ENCODE measurements around the gene CFAP46.

The CFAP46 gene

DNA sequence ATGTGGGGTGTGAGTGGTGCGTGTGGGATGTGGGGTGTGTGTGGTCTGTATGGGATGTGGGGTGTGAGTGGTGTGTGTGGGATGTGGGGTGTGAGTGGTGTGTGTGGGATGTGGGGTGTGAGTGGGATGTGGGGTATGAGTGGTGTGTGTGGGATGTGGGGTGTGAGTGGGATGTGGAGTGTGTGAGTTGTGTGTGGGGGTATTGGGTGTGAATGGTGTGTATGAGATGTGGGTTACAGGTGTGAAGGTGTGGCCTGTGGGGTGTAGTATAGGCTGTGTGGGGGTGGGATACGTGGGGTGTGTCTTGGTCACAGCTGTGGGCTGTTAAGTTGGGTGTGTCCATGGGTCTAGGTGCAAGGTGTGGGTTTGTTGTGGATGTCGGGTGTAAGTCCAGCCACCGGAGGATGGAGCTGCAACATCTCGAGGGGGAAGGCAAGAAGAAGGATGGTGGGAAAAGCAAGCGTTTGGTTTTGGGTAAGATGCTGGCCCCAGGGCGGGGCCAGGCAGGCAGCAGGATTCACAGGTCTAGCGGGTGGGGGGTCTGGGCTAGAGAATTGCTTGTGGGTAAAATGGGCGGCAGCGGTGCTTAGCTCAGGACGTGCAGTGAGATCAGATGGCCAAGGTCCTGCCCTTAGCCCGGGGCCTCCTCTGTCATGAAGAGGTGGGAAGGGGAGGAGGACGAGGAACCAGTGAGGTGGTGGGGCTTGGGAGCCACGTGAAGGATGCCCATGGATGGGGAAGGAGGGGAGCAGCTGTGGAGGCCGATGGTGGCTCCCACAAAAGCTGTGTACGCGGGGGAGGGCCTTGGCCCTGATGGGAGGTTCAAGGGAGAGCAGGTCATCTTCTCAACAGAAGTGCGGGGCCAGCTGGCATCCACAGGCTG is 60.1 kb downstream of the CFAP46 start:
- no peak for DNase-seq (ENCODE audit: low spot score)

DNA sequence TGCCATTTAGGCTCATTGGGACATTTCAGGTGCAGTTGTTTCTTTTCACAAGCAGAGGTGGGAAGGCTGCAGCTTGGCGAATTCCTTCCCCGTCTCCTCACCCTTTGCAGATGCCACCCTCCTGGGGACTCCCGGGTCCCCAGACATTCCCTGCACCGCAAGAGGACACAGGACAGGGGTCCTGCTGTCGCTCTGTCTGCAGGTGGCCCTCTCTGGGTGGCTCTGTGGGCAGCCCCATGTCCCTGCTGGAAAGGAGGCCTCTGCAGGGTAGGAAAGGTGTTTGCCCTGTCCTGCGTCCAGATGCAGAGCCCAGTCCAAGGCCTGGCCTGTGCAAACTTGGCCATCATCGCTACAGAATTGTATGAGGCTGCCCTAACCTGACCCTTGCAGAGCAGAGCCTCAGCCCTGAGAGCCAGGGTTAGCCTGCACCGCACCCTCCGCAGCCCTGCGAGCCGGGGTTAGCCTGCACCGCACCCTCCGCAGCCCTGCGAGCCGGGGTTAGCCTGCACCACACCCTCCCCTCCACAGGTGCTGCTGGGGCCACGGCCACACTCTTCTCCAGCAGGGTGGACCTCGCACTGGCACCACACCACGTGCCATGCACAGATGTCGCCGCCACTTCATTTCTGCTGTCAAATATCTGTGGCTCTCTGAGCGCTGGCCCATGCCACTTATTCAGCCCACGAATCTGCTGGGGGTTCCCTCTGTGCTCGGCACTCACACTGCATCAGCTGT is 61.0 kb downstream of the CFAP46 start:
- DNase-seq (ENCODE audit: low spot score) = no peak

DNA sequence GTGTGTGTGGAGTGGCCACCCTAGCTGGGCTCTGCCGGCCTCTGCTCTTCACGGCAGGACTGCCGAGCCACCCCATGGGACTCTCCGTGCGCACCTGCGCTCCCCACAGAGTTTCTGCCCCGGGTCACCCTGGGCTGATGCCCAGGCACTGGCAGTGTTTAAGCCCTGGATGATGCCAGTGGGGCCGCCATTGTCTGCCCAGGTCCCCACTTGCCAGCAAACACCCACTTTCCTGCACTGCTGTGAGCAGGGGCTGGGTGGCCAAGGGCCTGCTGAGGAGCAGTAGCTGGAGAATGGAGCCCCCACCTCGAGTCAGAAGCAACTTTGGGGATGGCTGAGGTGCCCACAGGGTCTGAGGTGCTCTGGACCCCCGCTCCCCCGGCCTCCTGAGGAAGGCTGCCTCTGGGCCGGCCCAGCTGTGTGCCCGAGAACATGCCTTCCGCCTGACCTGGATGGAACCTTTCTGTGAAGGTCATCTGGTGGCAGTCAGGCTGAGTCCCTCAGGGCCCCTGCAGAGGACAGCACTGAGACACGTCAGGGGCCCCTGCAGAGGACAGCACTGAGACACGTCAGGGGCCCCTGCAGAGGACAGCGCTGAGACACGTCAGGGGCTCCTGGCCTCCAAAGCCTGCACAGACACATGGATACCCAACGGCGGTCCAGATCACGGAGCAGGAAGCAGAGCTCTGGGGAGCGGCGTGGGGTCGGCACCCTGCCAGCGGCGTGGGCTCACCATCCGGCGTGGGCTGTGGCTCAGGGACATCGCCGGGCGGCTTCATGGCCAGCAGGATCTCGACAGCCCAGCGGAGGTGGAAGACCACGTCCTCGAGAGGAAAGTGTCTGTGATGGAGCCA is 62.0 kb downstream of the CFAP46 start:
- no peak for DNase-seq (ENCODE audit: low spot score)

DNA sequence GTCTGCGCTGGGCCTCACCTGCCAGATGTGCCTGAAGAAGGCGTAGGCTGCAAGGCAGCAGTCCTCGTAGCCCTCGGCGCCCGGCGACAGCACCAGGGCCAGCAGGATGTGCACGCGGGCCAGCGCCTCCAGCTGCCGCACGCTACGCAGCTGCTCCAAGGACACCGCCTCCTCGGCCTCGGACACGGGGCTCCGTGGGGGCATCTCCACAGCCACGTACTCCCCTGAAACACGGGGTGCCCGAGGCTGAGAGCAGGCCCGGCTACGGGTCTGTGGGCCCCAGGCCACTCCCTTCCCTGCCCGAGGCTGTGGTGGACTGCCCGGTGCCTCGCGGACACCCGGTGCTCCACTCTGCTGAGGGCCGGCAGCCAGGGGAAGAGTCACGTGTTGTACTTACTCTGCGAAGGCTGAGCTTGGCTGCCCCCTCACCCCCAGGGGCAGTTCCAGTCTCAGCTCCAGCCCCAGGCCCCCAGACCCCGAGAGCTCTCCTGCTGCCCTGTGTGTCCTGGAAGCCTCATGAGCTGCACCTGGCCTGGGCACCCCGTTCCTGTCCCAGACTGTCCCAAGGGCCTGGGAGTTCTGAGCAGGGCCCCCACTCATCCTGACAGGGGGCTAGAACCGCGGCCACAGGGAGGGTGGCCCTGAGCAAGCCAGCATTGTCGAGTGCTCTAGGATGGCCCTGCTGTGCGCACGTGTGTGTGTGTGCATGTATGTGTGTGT is 62.8 kb downstream of the CFAP46 start:
- no peak for DNase-seq (ENCODE audit: low spot score)

DNA sequence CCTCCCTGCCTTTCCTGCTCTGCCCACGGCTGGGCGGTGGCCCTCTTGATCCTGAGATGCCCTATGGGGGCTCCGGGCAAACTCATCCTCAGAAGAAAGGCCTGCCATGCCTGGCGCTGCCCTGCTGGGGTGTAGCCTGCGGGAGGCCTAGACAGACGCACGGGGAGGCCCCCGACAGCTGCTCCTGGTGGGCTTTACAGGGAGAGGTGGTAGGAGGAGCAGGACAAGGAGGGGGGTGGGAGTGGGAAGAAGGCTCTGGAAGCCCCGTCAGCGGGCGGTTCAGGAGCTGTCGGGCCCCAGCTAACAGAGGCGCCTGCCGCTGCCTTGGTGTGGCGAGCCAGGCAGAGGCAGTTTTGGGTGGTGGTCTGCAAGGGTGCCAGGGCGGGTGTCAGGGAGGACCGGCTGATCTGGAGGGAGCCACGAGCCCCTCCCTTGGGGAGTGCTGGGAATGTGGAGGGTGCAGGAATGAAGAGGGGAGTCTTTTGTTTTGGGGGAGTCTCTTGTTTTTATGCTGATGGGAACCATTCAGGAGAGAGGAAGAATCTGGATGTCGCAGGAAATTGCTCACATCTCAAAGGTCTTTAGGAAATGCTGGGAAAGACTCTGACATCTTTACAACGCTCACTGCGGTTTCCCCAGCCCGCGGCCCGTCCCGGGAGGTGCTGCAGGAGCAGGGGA is 63.5 kb downstream of the CFAP46 start:
- DNase-seq (ENCODE audit: low spot score) = no peak

DNA sequence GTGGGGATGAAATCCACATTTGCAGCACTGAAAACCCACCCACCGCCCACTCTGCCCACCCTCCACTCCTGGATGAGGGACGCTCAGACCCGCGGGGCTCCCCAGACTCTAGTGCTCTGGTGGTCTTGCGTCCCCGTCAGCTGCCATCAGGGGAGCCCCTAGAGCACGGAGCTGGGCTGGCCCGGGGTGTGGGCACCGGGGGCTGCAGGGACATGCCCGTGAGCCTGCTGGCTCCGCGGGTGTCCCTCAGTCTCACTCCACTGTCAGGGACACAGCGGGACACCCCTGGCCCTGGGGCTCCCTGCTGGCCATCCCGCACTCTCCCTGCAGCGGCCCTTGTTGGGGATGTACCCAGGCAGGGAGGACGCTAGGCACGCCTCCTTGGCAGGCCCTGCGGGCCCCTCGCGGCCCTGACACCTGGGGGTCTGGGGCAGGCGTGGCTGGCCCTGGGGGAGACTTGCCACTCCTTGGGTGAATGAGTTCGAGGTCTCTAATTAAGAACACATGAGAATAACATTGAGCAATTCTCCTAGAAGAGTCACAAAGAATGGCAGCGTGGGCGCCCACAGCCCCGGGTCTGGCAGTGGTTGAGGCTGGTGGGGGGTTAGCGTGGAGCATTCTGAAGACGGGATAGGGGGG is 64.2 kb downstream of the CFAP46 start:
- DNase-seq (ENCODE audit: low spot score) = no peak

DNA sequence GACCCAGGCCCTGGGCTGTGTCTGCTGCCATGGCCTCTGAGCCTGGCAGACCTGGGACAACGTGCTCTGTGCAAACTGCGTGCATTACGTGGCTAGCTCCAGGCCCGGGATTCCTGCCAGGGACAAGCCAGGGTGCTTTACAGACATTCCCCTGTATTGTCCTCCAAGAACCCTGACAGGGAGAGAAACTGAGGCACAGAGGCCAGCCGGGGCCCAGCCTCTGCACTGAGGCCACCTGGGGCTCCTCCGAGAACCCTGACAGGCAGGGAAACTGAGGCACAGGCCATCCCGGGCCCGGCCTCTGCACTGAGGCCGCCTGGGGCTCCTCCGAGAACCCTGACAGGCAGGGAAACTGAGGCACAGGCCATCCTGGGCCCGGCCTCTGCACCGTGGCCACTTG is 64.9 kb downstream of the CFAP46 start:
- DNase-seq (ENCODE audit: low spot score) = no peak

DNA sequence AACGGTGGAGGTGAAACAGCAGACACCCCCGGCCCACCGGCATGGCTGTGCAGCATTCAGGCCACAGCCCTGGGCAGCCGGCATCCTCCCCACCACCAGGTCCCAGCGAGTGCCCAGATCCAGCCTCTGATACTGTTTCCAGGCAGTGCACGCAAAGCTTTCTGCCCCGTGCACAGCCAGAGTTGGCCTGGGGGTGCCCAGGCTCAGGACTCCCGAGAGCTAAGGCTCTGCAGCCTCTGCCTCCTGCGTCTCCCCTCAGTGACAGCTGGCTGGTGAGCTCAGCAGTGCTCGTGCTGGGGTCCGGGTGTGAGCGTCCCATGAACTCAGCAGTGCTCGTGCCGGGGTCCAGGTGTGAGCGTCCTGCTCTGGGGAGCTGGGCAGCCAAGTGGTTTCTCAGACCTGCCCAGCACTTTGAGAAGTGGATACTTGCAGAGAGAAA is 65.4 kb downstream of the CFAP46 start:
- no peak for DNase-seq (ENCODE audit: low spot score)

DNA sequence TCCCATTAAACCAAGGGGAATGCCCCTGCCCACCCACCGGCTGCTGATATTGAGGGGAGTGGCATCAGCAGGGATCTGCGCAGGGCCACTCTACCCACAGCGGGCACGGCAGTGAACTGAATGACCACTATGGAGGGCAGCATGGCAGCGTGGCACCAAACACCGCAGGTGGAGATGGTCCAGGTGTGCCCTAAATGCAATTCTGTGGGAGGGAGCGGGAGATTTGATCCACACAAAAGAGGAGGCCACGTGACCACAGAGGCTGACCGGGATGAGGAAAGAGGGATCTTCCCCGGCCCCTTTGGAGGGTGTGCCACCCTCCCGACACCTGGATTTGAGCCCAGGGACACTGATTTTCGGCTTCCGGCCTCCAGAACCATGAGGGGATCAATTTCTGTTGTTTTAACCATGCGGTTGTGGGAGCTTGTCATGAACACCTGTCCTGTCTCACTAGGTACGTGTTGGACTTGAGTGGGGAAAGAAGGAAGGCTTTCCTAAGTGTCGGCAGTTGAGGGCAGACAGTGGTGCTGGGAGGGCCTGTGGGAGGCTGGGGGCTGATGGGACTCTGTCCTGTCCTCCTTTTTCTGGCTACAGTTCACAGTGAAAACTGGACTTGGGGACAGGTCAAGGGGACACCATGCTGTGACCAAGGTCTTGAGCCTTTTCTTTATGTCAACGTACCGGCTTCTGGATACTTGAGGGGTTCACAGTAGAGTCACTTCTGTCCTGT is 66.1 kb downstream of the CFAP46 start:
- DNase-seq (ENCODE audit: low spot score) = no peak

DNA sequence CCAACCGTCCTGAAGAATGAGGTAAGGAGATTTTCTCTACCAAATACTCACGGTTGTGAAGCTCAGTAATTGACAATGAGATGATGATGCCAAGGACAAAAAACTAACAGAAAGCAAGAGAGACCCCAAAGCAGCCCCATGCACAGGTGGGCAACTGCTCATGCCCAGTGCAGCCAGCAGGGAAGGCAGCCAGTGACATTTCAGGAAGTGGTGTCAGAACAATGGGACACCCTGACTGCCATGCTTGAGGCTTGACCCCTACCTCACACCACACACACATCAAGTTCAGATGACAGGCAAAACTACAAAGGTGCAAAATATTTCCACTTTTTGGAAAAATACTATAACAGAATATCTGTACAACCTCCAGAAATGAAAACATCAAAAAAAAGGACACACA is 66.9 kb downstream of the CFAP46 start:
- no peak for DNase-seq (ENCODE audit: low spot score)

DNA sequence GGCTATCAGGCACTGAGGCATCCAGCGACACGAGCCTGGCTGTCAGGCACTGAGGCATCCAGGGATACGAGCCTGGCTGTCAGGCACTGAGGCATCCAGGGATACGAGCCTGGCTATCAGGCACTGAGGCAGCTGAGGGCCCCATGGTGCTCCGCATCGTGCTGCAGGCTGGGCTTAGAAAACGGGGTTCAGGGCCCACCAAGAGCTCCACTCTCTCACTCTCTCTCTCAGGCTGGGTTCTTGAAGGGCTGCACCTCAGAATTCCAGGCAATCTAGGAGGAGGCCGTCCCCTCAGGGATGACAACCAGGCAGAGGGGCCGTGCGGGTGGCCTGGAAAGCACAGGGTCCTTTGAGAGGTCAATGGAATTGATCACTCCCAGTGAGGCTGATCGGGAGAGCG is 69.0 kb downstream of the CFAP46 start:
- DNase-seq (ENCODE audit: low spot score) = no peak

DNA sequence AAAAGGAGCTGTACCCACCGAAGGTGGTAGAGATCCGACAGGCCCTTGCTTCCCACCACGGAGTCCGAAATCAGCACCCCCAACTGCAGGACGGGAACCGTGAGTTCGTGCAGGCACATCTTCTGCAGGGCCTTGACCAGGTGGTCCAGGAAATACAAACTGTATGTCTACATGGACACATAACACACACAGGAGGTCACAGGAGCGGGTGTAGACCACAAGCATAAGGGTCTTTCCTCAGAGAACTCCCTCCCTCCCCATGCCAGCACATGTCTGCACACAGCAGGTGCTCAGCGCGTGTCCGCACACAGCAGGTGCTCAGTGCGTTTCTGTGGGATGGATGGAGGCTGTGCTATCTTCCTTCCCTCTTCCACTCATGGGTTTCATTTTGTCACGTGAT is 69.7 kb downstream of the CFAP46 start:
- DNase-seq (ENCODE audit: low spot score) = no peak

DNA sequence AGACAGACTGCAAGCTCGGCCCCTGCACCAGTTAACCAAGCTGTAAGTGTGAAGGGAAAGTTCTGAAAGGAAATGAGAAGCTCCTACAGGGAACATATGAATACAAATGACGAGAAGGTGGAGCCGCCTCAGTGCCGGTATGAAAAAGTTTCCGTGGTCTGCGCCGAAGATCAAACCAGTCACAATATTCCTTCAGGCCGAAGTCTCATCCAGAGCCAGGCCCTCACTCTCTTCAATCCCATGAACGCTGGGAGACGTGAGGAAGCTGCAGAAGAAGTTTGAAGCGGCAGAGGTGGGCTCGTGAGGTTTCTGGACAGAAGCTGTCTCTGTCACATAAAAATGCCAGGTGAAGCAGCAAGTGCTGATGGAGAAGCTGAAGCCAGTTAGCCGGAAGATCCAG is 71.9 kb downstream of the CFAP46 start:
- DNase-seq (ENCODE audit: low spot score) = no peak

DNA sequence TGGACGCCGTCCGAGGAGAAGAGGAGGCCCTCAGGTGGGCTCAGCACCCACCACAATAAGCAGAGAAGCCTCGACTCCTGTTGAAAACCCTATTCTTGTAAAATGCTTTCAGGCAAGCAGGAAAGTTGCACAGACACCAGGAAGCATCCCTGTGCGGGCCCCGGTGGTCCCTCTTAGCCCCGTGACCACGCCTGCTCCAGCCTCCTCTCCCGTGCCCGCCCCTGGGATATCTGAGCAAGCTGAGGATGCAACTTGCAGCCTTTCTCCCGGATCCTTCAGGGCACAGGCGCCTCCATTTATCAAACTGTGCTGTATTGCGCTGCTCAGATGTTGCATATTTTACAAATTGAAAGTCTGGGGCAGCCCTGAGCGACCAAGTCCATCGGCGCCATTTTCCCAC is 72.7 kb downstream of the CFAP46 start:
- DNase-seq (ENCODE audit: low spot score) = no peak

DNA sequence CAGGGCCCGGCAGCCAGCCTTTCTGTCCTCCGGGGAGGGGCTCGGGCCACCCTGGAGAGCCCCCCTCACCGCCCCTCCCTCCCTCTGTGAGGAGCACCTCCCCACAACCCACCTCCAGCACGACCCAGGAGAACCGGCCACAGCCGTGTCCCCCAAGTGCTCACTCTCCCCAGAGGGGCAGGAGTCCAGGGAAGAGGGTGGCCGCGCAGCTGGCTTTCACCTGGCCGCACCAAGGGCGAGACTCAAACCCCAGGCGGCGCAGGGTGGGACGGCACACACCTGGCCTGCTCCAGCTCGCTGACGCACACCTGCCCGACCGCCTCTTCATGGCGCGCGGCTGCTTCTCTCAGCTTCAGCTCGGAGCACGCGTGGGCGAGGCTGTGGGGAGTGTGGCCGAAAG is 73.4 kb downstream of the CFAP46 start:
- no peak for DNase-seq (ENCODE audit: low spot score)

DNA sequence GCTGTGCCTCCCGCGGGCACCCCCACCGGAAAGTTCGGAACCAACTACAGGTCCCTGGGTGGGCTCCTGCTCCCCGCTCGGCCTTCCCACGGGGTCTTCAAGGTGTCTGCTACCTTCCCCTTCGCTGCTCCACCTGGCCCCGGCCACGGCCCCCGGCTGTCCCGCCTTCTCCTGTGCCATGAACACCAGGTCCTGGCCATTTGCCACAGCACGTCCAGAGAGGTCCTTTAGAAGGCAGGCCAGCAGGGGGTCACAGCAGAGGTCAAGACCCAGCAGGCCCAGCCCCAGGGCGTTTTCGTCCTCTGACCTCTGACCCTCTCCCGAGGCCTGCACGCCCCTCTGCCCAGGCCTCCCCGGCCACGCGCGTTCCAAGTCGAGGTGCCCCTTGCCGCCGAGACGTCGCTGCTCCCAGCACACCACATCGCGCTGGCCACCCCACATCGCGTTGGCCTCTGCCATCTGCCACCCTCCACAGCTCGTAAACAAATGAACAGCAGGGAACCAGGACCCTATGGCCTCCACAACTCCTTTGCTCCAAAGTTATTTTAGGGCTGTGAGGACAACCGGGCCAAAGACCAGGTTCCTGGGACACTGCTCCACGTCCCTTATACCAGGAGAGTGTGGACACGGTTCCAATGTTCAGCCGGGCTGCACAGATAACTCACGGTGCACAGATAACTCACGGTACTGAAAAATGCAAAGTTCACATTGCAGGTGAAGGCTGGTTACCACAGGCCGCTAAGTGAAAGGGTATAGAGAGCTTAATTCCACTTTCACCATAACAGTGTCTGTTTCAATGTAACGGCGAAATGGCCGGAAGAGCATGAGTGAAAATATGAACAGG is 74.3 kb downstream of the CFAP46 start:
- DNase-seq (ENCODE audit: low spot score) = no peak

DNA sequence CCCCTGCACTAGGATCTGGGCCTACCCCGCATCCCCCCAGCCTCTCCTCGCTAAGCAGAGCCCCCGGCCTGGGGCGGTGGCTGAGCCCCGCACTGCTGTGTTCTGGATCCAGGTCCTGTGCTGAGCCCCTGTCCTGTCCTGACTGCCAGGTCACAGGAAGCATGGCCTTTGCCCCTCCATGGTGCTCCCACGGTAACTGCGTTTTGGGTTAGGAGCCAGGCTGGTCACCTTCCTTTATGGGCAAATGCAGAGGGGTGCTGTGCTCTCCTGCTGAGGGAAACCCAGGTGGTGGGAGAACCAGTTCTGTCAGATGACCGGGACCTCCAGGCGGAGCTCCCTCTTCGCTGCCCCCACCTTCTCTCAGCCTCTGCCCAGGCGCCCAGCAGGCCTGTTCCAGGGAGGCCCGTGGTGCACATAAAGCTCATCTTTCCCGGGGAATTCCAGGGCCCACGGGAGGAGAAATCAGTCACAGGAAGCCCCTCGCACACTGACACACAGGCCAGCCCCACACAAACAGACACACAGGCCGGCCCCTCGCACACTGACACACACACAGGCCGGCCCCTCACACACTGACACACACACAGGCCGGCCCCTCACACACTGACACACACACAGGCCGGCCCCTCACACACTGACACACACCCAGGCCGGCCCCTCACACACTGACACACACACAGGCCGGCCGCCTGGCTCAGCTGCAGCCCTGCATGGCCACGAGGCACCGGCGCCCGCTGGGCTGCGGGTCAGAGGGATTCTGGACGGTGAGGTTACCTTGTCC is 75.6 kb downstream of the CFAP46 start:
- no peak for DNase-seq (ENCODE audit: low spot score)

Measured in SK-N-DZ (cell line).